Kidney (tissue), 14 donors: ENCODE data around the gene NOXO1. TPM values are rescaled to one million over a fixed set of nuclear protein-coding genes. Genes with fewer than 3 reads are reported as not detected.
"Not testable (repeated sequence)": the region's sequence is repeated elsewhere in the genome, so short reads cannot be mapped to it uniquely, and the experiment has no call there.

Experiments
- DNase-seq, 5 donors: peaks; one replicate each; pipeline ENCODE4 v3.0.0-alpha.2; 2013 to 2020
- FAIRE-seq: peaks from 2 replicates; lab custom pipeline; 2012; peaks lifted over from hg19 to GRCh38; lab: Jason Lieb, UNC
- H3K27ac ChIP-seq, 2 donors: one replicate each; pipeline ENCODE4 v1.7.0; 2013; ENCODE audit warnings: low read depth in 2 of 2, low read length in 2 of 2, inconsistent platforms in 1 of 2
- H3K27me3 ChIP-seq: one replicate; pipeline ENCODE4 v1.7.1; 2013; ENCODE audit warnings: low read length, inconsistent platforms; ENCODE audit not compliant: control insufficient read depth, insufficient read depth
- H3K36me3 ChIP-seq, 3 donors: one replicate each; pipeline versions ENCODE4 v1.7.0 to v1.7.1; 2013; ENCODE audit warnings: low read length in 3 of 3, control low read depth in 1 of 3, inconsistent platforms in 1 of 3; ENCODE audit not compliant: insufficient read depth in 3 of 3, control insufficient read depth in 2 of 3
- H3K4me1 ChIP-seq, 3 donors: one replicate each; pipeline versions ENCODE4 v1.7.0 to v1.7.1; 2013; ENCODE audit warnings: low read length in 3 of 3, inconsistent platforms in 1 of 3, low read depth in 1 of 3; ENCODE audit not compliant: control insufficient read depth in 2 of 3, insufficient read depth in 2 of 3
- H3K4me3 ChIP-seq, 3 donors: one replicate each; pipeline versions ENCODE4 v1.7.0 to v1.8.1; 2013; ENCODE audit warnings: low read length in 3 of 3, control low read depth in 1 of 3, inconsistent platforms in 1 of 3
- H3K9ac ChIP-seq, 3 donors: one replicate each; pipeline versions ENCODE4 v1.7.0 to v1.7.1; 2013; ENCODE audit warnings: low read length in 3 of 3, control low read depth in 1 of 3, inconsistent platforms in 1 of 3
- H3K9me3 ChIP-seq, 3 donors: one replicate each; pipeline versions ENCODE4 v1.7.0 to v1.7.1; 2013; ENCODE audit warnings: low read length in 3 of 3, control low read depth in 1 of 3, inconsistent platforms in 1 of 3; ENCODE audit not compliant: control insufficient read depth in 2 of 3, insufficient read depth in 1 of 3
- intact Hi-C: fragments of 100-400 bp; cut with DNase I; formaldehyde crosslinking; loops from one replicate; pipeline ENCODE4 v1.11.1; 2022
- polyA plus RNA-seq: library from polyadenylated mRNA; stranded (reverse); fragments of 350-450 nt; fragmentation: Illumina TruSeq; extraction: RNeasy Lipid Tissue Mini Kit (QIAGEN cat#74804); gene quantifications from one replicate; pipeline ENCODE4 v1.2.3, GENCODE V29; 2014; ENCODE audit warnings: low read depth, low replicate concordance; ENCODE audit not compliant: insufficient read depth
- total RNA-seq: library from RNA; stranded (reverse); fragmentation: NEBNext Ultra II Directional; extraction: Animal tissue kit (Norgen Biotek cat#: 25700); gene quantifications from one replicate; pipeline ENCODE4 v1.2.1, GENCODE V29; 2021
- TF ChIP-seq, protein P1 (sequence below): IDR thresholded peaks from 3 replicates; pipeline ENCODE4 v1.5.1; 2012; ENCODE audit warnings: mild to moderate bottlenecking, moderate library complexity, borderline replicate concordance; ENCODE audit not compliant: insufficient read depth; ENCODE audit errors: extremely low read depth
- donor health status: control.
- donor health status: control.
- donor health status: control.
- donor health status: control.
- donor health status: control.
- donor health status: DM: yes; HTN: yes; CAD: no.
- donor health status: Normal renal cell carcinoma (clear cell type).

The NOXO1 gene
- total and polyA plus RNA-seq, 2 donors from 2014 or later: 0.57 to 0.58 TPM

DNA sequence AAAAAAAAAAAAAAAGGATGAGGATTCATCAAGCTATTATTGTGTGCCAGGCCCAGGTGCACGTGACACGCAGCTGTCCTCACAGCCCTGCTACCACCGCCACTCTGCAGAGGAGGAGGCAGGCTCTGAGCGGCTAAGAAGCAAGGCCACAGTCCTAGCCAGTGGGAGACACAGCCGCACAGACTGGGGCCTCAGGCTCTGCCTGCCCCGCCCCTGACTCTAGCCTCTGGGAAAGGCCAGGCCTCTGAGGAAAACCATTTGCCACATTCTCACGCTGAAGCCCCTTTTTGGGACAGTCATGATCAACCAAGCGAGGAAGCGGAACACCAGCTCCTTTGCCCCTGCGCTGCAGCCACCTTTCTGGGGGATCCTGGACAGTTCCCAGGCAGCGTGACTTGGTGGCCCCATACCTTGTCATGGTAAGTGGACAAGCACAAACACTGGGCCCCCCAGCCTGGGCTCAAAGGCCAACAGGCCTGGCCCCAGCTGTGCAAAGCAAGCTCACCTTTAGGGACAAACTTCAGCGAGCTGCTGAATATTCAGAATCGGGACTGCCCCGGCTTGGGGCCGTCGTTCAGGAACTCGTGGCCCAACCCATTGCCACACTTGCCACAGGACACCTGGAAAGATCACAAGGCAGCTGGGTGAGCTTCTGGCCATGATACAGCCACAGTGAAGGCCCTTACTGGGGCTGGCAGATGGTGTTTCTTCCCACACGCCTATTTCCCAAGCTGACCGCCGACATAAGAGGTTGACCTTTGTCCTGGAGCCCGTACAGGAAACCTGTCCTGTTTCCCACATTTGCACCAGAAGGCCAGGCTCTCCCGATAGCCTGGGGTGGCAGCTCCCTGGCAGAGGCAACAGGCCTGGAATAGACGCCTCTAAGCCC, 40.8 kb downstream of the NOXO1 start:
- peak overlapping the region in 1 of 2 donors; percentile 57 for H3K27ac ChIP-seq
- FAIRE-seq (no peak), DNase-seq (peak in 4 of 5 donors; percentile 61 to 79 (median 76))
- TF ChIP-seq, protein P1, sequence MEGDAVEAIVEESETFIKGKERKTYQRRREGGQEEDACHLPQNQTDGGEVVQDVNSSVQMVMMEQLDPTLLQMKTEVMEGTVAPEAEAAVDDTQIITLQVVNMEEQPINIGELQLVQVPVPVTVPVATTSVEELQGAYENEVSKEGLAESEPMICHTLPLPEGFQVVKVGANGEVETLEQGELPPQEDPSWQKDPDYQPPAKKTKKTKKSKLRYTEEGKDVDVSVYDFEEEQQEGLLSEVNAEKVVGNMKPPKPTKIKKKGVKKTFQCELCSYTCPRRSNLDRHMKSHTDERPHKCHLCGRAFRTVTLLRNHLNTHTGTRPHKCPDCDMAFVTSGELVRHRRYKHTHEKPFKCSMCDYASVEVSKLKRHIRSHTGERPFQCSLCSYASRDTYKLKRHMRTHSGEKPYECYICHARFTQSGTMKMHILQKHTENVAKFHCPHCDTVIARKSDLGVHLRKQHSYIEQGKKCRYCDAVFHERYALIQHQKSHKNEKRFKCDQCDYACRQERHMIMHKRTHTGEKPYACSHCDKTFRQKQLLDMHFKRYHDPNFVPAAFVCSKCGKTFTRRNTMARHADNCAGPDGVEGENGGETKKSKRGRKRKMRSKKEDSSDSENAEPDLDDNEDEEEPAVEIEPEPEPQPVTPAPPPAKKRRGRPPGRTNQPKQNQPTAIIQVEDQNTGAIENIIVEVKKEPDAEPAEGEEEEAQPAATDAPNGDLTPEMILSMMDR: no peak
- peaks cover 0 to 10% (median 0%) of the 10 kb centered on the region in 3 donors for H3K4me1 ChIP-seq
- H3K4me3 ChIP-seq: peak overlapping the region in 2 of 3 donors; percentile 6 to 86
- peaks cover 0 to 9% (median 6%) of the 10 kb centered on the region in 3 donors for H3K36me3 ChIP-seq
- intact Hi-C loops: no loop called here
- H3K27me3 ChIP-seq: no peaks in the 10 kb centered on the region
- no peak overlapping the region for H3K9ac ChIP-seq
- no peaks in the 10 kb centered on the region for H3K9me3 ChIP-seq

DNA sequence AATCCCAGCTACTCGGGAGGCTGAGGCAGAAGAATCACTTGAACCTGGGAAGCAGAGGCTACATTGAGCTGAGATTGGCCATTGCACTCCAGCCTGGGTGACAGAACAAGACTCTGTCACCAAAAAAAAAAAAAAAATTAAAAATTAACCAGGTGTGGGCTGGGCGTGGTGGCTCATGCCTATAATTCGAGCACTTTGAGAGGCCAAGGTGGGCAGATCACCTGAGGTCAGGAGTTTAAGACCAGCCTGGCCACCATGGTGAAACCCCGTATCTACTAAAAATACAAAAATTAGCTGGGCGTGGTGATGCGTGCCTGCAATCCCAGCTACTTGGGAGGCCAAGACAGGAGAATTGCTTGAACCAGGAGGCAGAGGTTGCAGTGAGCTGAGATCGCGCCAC, 41.4 kb downstream of the NOXO1 start:
- H3K4me1 ChIP-seq: peaks cover 0 to 10% (median 0%) of the 10 kb centered on the region in 3 donors
- H3K4me3 ChIP-seq: not testable (repeated sequence)

DNA sequence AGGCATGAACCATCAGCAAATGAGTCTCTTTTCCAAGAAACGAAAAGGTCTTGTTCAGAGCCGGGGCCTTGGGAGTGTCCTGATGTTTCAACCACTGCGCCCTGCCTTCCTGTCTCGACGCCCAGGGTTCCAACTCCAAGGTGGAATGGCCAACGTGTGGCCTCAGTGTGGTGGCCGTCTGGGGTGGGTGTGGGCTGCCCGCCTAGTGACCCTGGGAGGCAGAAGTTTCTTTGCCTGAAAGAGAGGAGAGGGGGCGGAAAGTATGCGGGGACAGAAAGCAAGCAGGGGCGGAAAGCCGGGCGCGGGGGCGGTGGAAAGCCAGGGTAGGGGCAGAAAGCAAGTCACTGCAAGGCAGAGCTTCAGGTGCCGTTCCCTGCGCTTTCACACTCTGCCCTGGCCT, 42.4 kb downstream of the NOXO1 start:
- Histone ChIP-seq H3K27me3 (no peaks in the 10 kb centered on the region), H3K4me3 (no peak overlapping the region), H3K27ac (no peak overlapping the region), H3K9me3 (no peaks in the 10 kb centered on the region), H3K4me1 (peaks cover 0 to 10% (median 0%) of the 10 kb centered on the region in 3 donors), H3K36me3 (peaks cover 0 to 9% (median 6%) of the 10 kb centered on the region in 3 donors), H3K9ac (no peak overlapping the region)
- DNase-seq: no peak
- no peak for FAIRE-seq
- intact Hi-C loops: no loop called here
- TF ChIP-seq, protein P1: no peak

More for the DNA sequence above, 41.4 kb downstream of the NOXO1 start:
- DNase-seq, H3K27ac ChIP-seq, H3K9ac ChIP-seq, intact Hi-C loops, H3K9me3 ChIP-seq, FAIRE-seq, H3K27me3 ChIP-seq, H3K36me3 ChIP-seq: not testable (repeated sequence)

DNA sequence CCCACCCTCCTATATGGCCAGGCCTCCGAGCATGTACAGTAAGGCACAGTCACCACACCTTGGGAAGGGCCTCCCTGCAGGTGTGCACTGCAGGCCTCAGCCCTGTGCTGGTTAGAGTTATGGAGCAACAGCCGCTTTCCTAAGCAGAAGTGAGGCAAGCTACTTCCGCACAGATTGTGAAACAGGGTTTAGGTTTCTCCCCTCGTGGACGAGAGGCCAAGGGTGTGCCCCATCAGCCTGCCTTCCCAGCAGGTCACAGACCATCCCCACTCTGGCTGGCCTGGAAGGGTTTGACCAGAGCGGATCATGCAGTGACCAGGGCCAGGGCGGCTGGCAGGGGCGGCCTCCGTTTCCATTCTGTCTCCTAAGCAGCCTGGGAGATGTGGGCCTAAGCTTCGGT, 43.0 kb downstream of the NOXO1 start:
- no peak for FAIRE-seq

More for the DNA sequence above, 43.0 kb downstream of the NOXO1 start:
- Histone ChIP-seq H3K4me1 (peaks cover 0 to 10% (median 0%) of the 10 kb centered on the region in 3 donors), H3K27me3 (no peaks in the 10 kb centered on the region), H3K36me3 (peaks cover 0 to 9% (median 6%) of the 10 kb centered on the region in 3 donors), H3K9ac (no peak overlapping the region), H3K9me3 (no peaks in the 10 kb centered on the region), H3K4me3 (no peak overlapping the region), H3K27ac (no peak overlapping the region)
- no peak for DNase-seq
- TF ChIP-seq, protein P1: no peak
- intact Hi-C loops: no loop called here
